Subcutaneous abdominal adipose tissue (tissue), 5 donors: ENCODE data around the gene NHS.

ENCODE experiments used
- H3K27ac ChIP-seq: one replicate; pipeline ENCODE4 v1.7.0; 2013; ENCODE audit warnings: low read depth, mild to moderate bottlenecking, inconsistent platforms, low read length, moderate library complexity
- H3K27me3 ChIP-seq, 5 donors: one replicate each; pipeline ENCODE4 v1.7.0; 2013; ENCODE audit warnings: low read length in 5 of 5, inconsistent platforms in 1 of 5; ENCODE audit not compliant: control insufficient read depth in 5 of 5, insufficient read depth in 4 of 5
- H3K36me3 ChIP-seq, 5 donors: one replicate each; pipeline ENCODE4 v1.7.0; 2013; ENCODE audit warnings: low read length in 5 of 5; ENCODE audit not compliant: control insufficient read depth in 5 of 5, insufficient read depth in 5 of 5
- H3K4me1 ChIP-seq, 5 donors: one replicate each; pipeline ENCODE4 v1.7.0; 2013; ENCODE audit warnings: low read length in 5 of 5, mild to moderate bottlenecking in 3 of 5, moderate library complexity in 1 of 5; ENCODE audit not compliant: control insufficient read depth in 5 of 5, insufficient read depth in 5 of 5
- H3K4me3 ChIP-seq, 5 donors: one replicate each; pipeline ENCODE4 v1.7.0; 2013; ENCODE audit warnings: low read length in 5 of 5, low read depth in 1 of 5
- H3K9ac ChIP-seq, 5 donors: one replicate each; pipeline ENCODE4 v1.7.0; 2013; ENCODE audit warnings: low read length in 5 of 5, mild to moderate bottlenecking in 4 of 5, moderate library complexity in 3 of 5
- H3K9me3 ChIP-seq, 5 donors: one replicate each; pipeline ENCODE4 v1.7.0; 2013; ENCODE audit warnings: low read length in 5 of 5; ENCODE audit not compliant: control insufficient read depth in 5 of 5
- donor health status: healthy.
- donor health status: healthy.
- donor health status: healthy.
- donor health status: healthy.
- donor health status: healthy.

The NHS gene

DNA sequence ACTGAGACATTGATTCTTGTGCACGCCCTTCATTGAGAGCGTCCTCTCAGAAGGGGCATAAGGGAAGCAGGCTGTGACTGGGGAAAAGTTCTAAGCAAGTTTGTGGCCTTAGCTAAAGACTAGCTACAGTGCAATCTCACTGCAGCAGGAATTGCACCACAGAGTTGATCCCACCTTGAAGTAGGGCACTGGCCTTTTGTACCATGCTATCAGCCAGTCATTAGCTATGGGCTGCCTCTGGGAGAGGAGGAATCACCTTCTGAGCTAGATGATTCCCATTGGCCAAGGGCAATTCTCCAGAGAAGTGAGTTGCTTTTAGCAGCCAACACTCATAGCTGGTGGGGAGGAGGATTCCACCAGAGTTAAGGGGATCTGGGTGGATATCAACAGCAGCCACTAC lies 219.7 kb downstream of the NHS start:
- Histone ChIP-seq H3K27ac (no peak overlapping the region), H3K36me3 (no peaks in the 10 kb centered on the region), H3K9me3 (peaks cover 0 to 2% (median 0%) of the 10 kb centered on the region in 5 donors), H3K27me3 (peaks cover 0 to 7% (median 4%) of the 10 kb centered on the region in 5 donors), H3K9ac (no peak overlapping the region), H3K4me3 (no peak overlapping the region), H3K4me1 (peaks cover 0 to 24% (median 13%) of the 10 kb centered on the region in 5 donors)

DNA sequence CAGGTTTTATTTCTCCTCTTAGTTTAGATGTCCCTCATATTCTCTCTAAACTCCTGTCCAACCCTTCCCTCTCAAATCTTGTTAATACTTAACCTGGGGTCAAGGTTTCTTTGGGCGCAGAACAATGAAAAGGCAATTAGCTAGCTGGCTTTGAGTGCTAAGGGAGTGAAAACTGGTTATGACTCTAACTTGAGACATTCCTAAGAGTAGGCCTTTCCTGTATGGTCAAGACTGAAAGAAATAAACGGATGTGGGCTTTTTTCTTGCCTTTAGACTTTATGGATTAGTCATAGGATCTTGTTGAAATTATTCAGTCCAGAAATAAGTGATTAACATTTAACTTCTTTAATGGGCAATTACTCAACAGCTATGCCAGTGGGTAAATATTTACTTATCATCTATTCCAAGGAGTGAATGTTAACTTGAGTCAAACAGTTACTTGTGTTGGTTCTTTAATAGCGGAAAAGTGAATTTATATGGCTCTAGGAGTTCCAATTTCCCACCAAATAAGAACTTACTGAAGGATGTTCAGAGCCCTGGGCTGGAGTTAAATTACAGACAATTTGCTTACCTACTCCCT lies 220.5 kb downstream of the NHS start:
- no peak overlapping the region for H3K27ac ChIP-seq
- H3K4me1 ChIP-seq: peaks cover 0 to 24% (median 13%) of the 10 kb centered on the region in 5 donors

DNA sequence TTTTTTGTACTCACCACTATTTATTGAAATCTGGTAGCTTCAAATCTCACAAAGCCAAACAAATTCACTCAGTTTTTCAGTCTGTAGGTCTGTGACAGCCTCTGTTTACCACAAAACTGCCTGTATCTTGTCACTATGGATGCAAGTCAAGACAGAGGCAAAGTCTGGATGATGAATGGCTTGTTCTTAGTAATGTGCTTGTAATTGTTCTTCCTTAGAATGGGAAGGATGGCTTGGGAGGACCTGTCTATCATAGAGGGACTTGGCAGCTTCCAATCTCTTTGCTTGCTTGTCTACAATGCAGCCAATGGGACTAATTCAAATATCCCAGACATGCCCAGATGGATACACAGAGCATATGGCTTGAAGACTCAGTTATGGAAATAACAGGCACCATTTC lies 221.1 kb downstream of the NHS start:
- peaks cover 0 to 21% (median 12%) of the 10 kb centered on the region in 5 donors for H3K4me1 ChIP-seq
- no peak overlapping the region for H3K27ac ChIP-seq
- peaks cover 0 to 2% (median 0%) of the 10 kb centered on the region in 5 donors for H3K9me3 ChIP-seq
- peaks cover 0 to 7% (median 4%) of the 10 kb centered on the region in 5 donors for H3K27me3 ChIP-seq
- H3K9ac ChIP-seq: no peak overlapping the region
- H3K36me3 ChIP-seq: no peaks in the 10 kb centered on the region
- H3K4me3 ChIP-seq: no peak overlapping the region

More for the DNA sequence above, 220.5 kb downstream of the NHS start:
- H3K36me3 ChIP-seq: no peaks in the 10 kb centered on the region
- peaks cover 0 to 2% (median 0%) of the 10 kb centered on the region in 5 donors for H3K9me3 ChIP-seq
- H3K27me3 ChIP-seq: peaks cover 0 to 7% (median 4%) of the 10 kb centered on the region in 5 donors
- no peak overlapping the region for H3K4me3 ChIP-seq
- H3K9ac ChIP-seq: no peak overlapping the region

- peaks cover 0 to 2% (median 0%) of the 10 kb centered on the region in 5 donors for H3K9me3 ChIP-seq
- no peaks in the 10 kb centered on the region for H3K36me3 ChIP-seq
- H3K4me3 ChIP-seq: no peak overlapping the region
- H3K27ac ChIP-seq: no peak overlapping the region
- peaks cover 0 to 17% (median 12%) of the 10 kb centered on the region in 5 donors for H3K4me1 ChIP-seq
- peaks cover 0 to 7% (median 4%) of the 10 kb centered on the region in 5 donors for H3K27me3 ChIP-seq
- H3K9ac ChIP-seq: no peak overlapping the region
Observed at GRCh38 chrX:17596546-17597205, 221.7 kb downstream of the NHS start.

GRCh38 chrX:17597327-17597726 lies 222.3 kb downstream of the NHS start:
- no peak overlapping the region for H3K9ac ChIP-seq
- peaks cover 0 to 15% (median 14%) of the 10 kb centered on the region in 5 donors for H3K4me1 ChIP-seq
- no peak overlapping the region for H3K4me3 ChIP-seq
- H3K36me3 ChIP-seq: no peaks in the 10 kb centered on the region
- peaks cover 0 to 2% (median 0%) of the 10 kb centered on the region in 5 donors for H3K9me3 ChIP-seq
- H3K27ac ChIP-seq: peak overlapping the region; percentile 28
- H3K27me3 ChIP-seq: peaks cover 0 to 7% (median 5%) of the 10 kb centered on the region in 5 donors

GRCh38 chrX:17597836-17598439 lies 222.9 kb downstream of the NHS start:
- Histone ChIP-seq H3K36me3 (no peaks in the 10 kb centered on the region), H3K27ac (peak overlapping the region; percentile 28), H3K27me3 (peaks cover 0 to 7% (median 5%) of the 10 kb centered on the region in 5 donors), H3K9me3 (peaks cover 0 to 2% (median 0%) of the 10 kb centered on the region in 5 donors), H3K4me3 (no peak overlapping the region), H3K9ac (peak overlapping the region in 1 of 5 donors; percentile 31), H3K4me1 (peaks cover 0 to 16% (median 14%) of the 10 kb centered on the region in 5 donors)

DNA sequence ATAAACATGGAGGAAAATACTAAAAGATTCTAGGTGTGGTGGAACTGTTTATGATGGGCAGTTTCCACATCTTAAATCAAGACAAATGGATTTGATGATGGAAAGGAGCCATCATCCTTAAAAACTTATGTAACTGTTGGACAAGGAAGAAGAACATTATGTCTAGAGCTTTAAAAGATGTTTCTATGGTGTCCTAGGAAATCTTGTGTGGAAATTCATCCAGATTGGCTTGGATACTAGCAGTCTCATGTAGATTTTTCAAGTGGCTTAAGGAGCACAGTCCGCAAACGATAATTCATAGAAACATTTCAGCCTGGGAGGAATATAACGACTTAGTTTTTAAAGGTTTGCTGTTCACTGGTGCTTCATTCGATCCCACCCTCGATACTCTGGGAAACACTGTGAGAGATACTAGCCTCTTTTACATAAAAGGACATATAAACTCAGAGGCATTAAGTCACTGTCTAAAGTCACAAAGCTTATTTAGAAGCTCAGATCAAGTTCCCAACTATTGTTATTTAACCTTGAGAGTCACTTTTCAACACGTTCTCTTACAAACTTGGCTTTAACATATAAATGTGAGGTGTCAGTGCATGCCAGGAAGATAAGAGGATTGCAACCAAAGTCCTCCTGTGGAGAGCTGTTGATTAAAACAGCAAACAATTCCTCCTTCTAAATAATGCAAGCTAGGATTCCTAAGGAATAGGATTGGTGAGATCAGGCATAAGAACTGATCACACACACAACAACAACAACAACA lies 226.6 kb downstream of the NHS start:
- peaks cover 0 to 2% (median 0%) of the 10 kb centered on the region in 5 donors for H3K9me3 ChIP-seq
- no peak overlapping the region for H3K9ac ChIP-seq
- H3K27me3 ChIP-seq: peaks cover 0 to 8% (median 0%) of the 10 kb centered on the region in 5 donors
- peaks cover 0 to 23% (median 14%) of the 10 kb centered on the region in 5 donors for H3K4me1 ChIP-seq
- no peak overlapping the region for H3K27ac ChIP-seq
- no peaks in the 10 kb centered on the region for H3K36me3 ChIP-seq
- H3K4me3 ChIP-seq: no peak overlapping the region

DNA sequence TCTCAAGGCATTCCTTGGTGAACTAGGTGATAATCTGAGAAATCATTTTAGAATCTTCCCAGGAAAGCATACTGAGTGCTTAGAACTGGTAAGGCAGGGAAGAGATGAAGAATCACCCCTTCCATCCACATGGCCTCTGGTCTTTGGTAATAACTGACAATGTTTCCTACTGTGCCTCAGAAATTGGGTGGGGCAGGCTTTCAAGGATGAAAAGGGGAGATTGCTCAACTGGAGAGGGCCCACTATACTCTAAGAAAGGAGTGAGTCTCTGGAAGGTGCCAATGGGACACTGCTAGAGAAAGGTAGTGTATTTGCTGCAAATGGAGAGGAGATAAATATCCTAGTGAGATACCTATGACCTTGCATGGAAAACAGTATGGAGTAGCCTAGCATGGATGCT lies 227.2 kb downstream of the NHS start:
- Histone ChIP-seq H3K4me3 (no peak overlapping the region), H3K4me1 (peaks cover 0 to 23% (median 12%) of the 10 kb centered on the region in 5 donors), H3K27me3 (peaks cover 0 to 8% (median 0%) of the 10 kb centered on the region in 5 donors), H3K9ac (no peak overlapping the region), H3K36me3 (no peaks in the 10 kb centered on the region), H3K27ac (no peak overlapping the region), H3K9me3 (peaks cover 0 to 2% (median 0%) of the 10 kb centered on the region in 5 donors)

DNA sequence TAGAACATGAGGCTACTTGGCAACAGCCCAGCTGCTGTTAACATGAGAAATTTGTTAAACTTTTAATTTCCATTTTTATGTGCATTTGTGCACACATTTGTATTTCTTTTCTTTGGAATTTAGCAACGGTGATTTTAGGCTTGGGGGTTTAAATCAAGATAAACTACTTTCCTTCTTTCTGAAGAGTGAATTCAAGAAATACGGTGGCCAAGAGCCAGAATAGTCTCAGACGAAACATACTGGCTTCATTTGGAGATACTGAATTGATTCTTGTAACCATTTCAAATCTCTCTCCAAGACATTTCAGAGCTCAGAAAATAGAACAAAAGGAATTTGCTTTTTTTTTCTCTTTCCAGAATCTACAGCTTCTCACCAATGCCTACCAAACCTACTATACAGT lies 228.2 kb downstream of the NHS start:
- H3K27ac ChIP-seq: no peak overlapping the region
- peaks cover 0 to 17% (median 5%) of the 10 kb centered on the region in 5 donors for H3K4me1 ChIP-seq
- H3K9me3 ChIP-seq: peaks cover 0 to 2% (median 0%) of the 10 kb centered on the region in 5 donors
- no peak overlapping the region for H3K4me3 ChIP-seq
- H3K36me3 ChIP-seq: no peaks in the 10 kb centered on the region
- H3K27me3 ChIP-seq: peaks cover 0 to 8% (median 0%) of the 10 kb centered on the region in 5 donors
- H3K9ac ChIP-seq: no peak overlapping the region
